ENCODE data around the gene RAPGEF2.

The RAPGEF2 gene

GRCh38 chr4:159289682-159290081 is 186.8 kb downstream of the RAPGEF2 start:
- peaks cover 0 to 1% (median under 1%) of the 10 kb centered on the region in 4 donors for H3K4me1 ChIP-seq

GRCh38 chr4:159290321-159291030 is 187.6 kb downstream of the RAPGEF2 start:
- H3K27me3 ChIP-seq: no peaks in the 10 kb centered on the region
- H3K4me1 ChIP-seq: peaks cover 0 to 9% (median 3%) of the 10 kb centered on the region in 4 donors
- intact Hi-C loops (cut with DNase I; ENCODE audit: low total_unique reads): no loop called here

More at GRCh38 chr4:159289682-159290081, 186.8 kb downstream of the RAPGEF2 start:
- no peaks in the 10 kb centered on the region for H3K36me3 ChIP-seq
- no peak overlapping the region for H3K27ac ChIP-seq
- no peaks in the 10 kb centered on the region for H3K9me3 ChIP-seq
- intact Hi-C loops (cut with DNase I; ENCODE audit: low total_unique reads): no loop called here
- no peaks in the 10 kb centered on the region for H3K27me3 ChIP-seq
- no peak for DNase-seq
- H3K4me3 ChIP-seq: no peak overlapping the region
- TF ChIP-seq CTCF (IDR thresholded peaks at IDR 0.05): no peak

GRCh38 chr4:159291176-159291575 is 188.3 kb downstream of the RAPGEF2 start:
- TF ChIP-seq CTCF (IDR thresholded peaks at IDR 0.05): no peak
- Histone ChIP-seq H3K9me3 (no peaks in the 10 kb centered on the region), H3K36me3 (no peaks in the 10 kb centered on the region), H3K27ac (no peak overlapping the region), H3K27me3 (no peaks in the 10 kb centered on the region), H3K4me1 (peaks cover 0 to 15% (median 3%) of the 10 kb centered on the region in 4 donors), H3K4me3 (no peak overlapping the region)
- DNase-seq: no peak
- intact Hi-C loops (cut with DNase I; ENCODE audit: low total_unique reads): no loop called here

More at GRCh38 chr4:159290321-159291030, 187.6 kb downstream of the RAPGEF2 start:
- Histone ChIP-seq H3K27ac (no peak overlapping the region), H3K4me3 (no peak overlapping the region), H3K9me3 (no peaks in the 10 kb centered on the region), H3K36me3 (no peaks in the 10 kb centered on the region)
- TF ChIP-seq CTCF (IDR thresholded peaks at IDR 0.05): no peak
- DNase-seq: no peak

- no peak for TF ChIP-seq CTCF (IDR thresholded peaks at IDR 0.05)
- no peaks in the 10 kb centered on the region for H3K9me3 ChIP-seq
- no peaks in the 10 kb centered on the region for H3K36me3 ChIP-seq
Observed at GRCh38 chr4:159292137-159292896, 189.4 kb downstream of the RAPGEF2 start.

GRCh38 chr4:159293811-159294515 is 191.1 kb downstream of the RAPGEF2 start:
- Histone ChIP-seq H3K27me3 (no peaks in the 10 kb centered on the region), H3K9me3 (no peaks in the 10 kb centered on the region), H3K4me1 (peaks cover 0 to 36% (median 11%) of the 10 kb centered on the region in 4 donors), H3K4me3 (no peak overlapping the region), H3K27ac (no peak overlapping the region), H3K36me3 (no peaks in the 10 kb centered on the region)
- no peak for TF ChIP-seq CTCF (IDR thresholded peaks at IDR 0.05)
- no peak for DNase-seq
- intact Hi-C loops (cut with DNase I; ENCODE audit: low total_unique reads): no loop called here

More at GRCh38 chr4:159292137-159292896, 189.4 kb downstream of the RAPGEF2 start:
- no peak overlapping the region for H3K27ac ChIP-seq
- H3K4me3 ChIP-seq: no peak overlapping the region
- peaks cover 0 to 20% (median 3%) of the 10 kb centered on the region in 4 donors for H3K4me1 ChIP-seq
- intact Hi-C loops (cut with DNase I; ENCODE audit: low total_unique reads): no loop called here
- no peak for DNase-seq
- H3K27me3 ChIP-seq: no peaks in the 10 kb centered on the region

Data from tibial artery (tissue), 4 donors.